Muscle of leg (tissue), 11 donors: ENCODE data around the gene ALKBH4. TPM values are rescaled to one million over a fixed set of nuclear protein-coding genes. Genes with fewer than 3 reads are reported as not detected.
"Not testable (repeated sequence)": the region's sequence is repeated elsewhere in the genome, so short reads cannot be mapped to it uniquely, and the experiment has no call there.

Experiments used
- DNase-seq: peaks from one replicate; pipeline ENCODE4 v3.0.0; 2013
- H3K27ac ChIP-seq: one replicate; pipeline ENCODE4 v1.5.1; 2013; ENCODE audit warnings: mild to moderate bottlenecking, low read length, control low read depth
- H3K27me3 ChIP-seq: one replicate; pipeline ENCODE4 v1.6.1; 2013; ENCODE audit warnings: low read length; ENCODE audit not compliant: control insufficient read depth, insufficient read depth
- H3K36me3 ChIP-seq: one replicate; pipeline ENCODE4 v1.6.1; 2013; ENCODE audit warnings: low read length; ENCODE audit not compliant: control insufficient read depth, insufficient read depth
- H3K4me1 ChIP-seq: one replicate; pipeline ENCODE4 v1.6.1; 2013; ENCODE audit warnings: low read length; ENCODE audit not compliant: control insufficient read depth, insufficient read depth
- H3K4me3 ChIP-seq: one replicate; pipeline ENCODE4 v1.5.1; 2013; ENCODE audit warnings: low read length, control low read depth
- H3K9me3 ChIP-seq: replicated peaks from 2 replicates; pipeline ENCODE4 v1.6.1; 2013; ENCODE audit warnings: low read depth, low read length; ENCODE audit not compliant: control insufficient read depth
- WGBS: methylation state at CpG from one replicate; pipeline ENCODE4 v1.1.5; 2013; ENCODE audit warnings: missing lambda C conversion rate; ENCODE audit not compliant: insufficient coverage; 5-methylcytosine and 5-hydroxymethylcytosine counted together
- polyA plus RNA-seq, 8 donors: library from polyadenylated mRNA; unstranded; fragments of 120-200 nt; gene quantifications; one replicate each; pipeline versions ENCODE4 v1.2.1 to v1.2.3, GENCODE V29; 2013; ENCODE audit warnings: inconsistent platforms in 1 of 8, low replicate concordance in 1 of 8; ENCODE audit not compliant: insufficient read length in 8 of 8, insufficient read depth in 1 of 8
- total RNA-seq: library from RNA; stranded (reverse); fragments of 120-200 nt; gene quantifications from one replicate; pipeline ENCODE4 v1.2.4, GENCODE V29; 2013

The ALKBH4 gene
- total and polyA plus RNA-seq, 9 donors = 7.4 to 12.2 (median 10.1) TPM

GRCh38 chr7:102478314-102479208 is 13.9 kb upstream of the ALKBH4 start, which contains the start of gene POLR2J:
TSS of gene POLR2J (minus strand) at chr7:102478922. CDS start at chr7:102478860, 62 bp downstream.
- DNase-seq = peak; percentile 94
- H3K27ac ChIP-seq, H3K27me3 ChIP-seq, H3K36me3 ChIP-seq, H3K4me1 ChIP-seq, H3K9me3 ChIP-seq: not testable (repeated sequence)
- WGBS = 0% methylated on average over 11 of the region's 72 CpGs
- H3K4me3 ChIP-seq = peak within 1 kb of the TSS; percentile 43

GRCh38 chr7:102474736-102475435 is 10.2 kb upstream of the ALKBH4 start:
- H3K27ac ChIP-seq, H3K4me3 ChIP-seq, H3K4me1 ChIP-seq, H3K27me3 ChIP-seq, H3K9me3 ChIP-seq, DNase-seq: not testable (repeated sequence)
- WGBS = no CpG with 5 or more reads among the region's 19 CpGs
- peaks cover 27% of the 10 kb centered on the region for H3K36me3 ChIP-seq

GRCh38 chr7:102474116-102474515 is 9.5 kb upstream of the ALKBH4 start:
- H3K27me3 ChIP-seq, H3K27ac ChIP-seq, H3K4me3 ChIP-seq, DNase-seq, H3K4me1 ChIP-seq, H3K9me3 ChIP-seq: not testable (repeated sequence)
- WGBS = no CpG with 5 or more reads among the region's 14 CpGs
- peaks cover 32% of the 10 kb centered on the region for H3K36me3 ChIP-seq

GRCh38 chr7:102473271-102473991 is 8.8 kb upstream of the ALKBH4 start:
- 82% methylated on average over 16 of the region's 23 CpGs for WGBS
- DNase-seq = no peak
- H3K27me3 ChIP-seq = no peaks in the 10 kb centered on the region

GRCh38 chr7:102472126-102473041 is 7.7 kb upstream of the ALKBH4 start:
- WGBS = 81% methylated on average over 19 of the region's 31 CpGs
- H3K4me3 ChIP-seq = no peak overlapping the region
- DNase-seq = no peak
- H3K4me1 ChIP-seq = peaks cover 5% of the 10 kb centered on the region
- H3K36me3 ChIP-seq = peaks cover 46% of the 10 kb centered on the region
- no peak overlapping the region for H3K27ac ChIP-seq
- no peaks in the 10 kb centered on the region for H3K27me3 ChIP-seq
- no peaks in the 10 kb centered on the region for H3K9me3 ChIP-seq

More at GRCh38 chr7:102473271-102473991, 8.8 kb upstream of the ALKBH4 start:
- H3K27ac ChIP-seq = no peak overlapping the region
- H3K36me3 ChIP-seq = peaks cover 38% of the 10 kb centered on the region
- no peaks in the 10 kb centered on the region for H3K9me3 ChIP-seq
- H3K4me1 ChIP-seq = peaks cover 7% of the 10 kb centered on the region
- H3K4me3 ChIP-seq = no peak overlapping the region

DNA sequence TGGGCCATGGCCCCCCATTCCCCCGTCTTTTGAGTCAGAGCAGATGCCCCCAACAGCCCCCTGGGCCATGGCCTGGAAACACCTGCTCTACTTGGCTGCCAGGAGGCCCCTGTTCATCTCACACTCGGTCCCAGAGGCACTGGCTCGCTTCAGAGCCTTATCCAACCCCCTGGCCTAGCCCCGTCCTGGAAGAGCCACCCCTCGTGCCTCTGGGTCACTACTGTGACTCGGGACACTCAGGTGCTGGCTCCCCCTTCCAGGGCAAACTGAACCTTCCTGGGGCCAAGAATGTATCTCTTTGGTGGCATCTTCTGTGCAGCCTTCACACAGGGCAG is 7.1 kb upstream of the ALKBH4 start:
- Histone ChIP-seq H3K4me3 (no peak overlapping the region), H3K27me3 (no peaks in the 10 kb centered on the region), H3K9me3 (no peaks in the 10 kb centered on the region), H3K36me3 (peaks cover 46% of the 10 kb centered on the region), H3K4me1 (peaks cover 5% of the 10 kb centered on the region), H3K27ac (no peak overlapping the region)
- 57% methylated on average over 5 of the region's 6 CpGs for WGBS
- DNase-seq = no peak

DNA sequence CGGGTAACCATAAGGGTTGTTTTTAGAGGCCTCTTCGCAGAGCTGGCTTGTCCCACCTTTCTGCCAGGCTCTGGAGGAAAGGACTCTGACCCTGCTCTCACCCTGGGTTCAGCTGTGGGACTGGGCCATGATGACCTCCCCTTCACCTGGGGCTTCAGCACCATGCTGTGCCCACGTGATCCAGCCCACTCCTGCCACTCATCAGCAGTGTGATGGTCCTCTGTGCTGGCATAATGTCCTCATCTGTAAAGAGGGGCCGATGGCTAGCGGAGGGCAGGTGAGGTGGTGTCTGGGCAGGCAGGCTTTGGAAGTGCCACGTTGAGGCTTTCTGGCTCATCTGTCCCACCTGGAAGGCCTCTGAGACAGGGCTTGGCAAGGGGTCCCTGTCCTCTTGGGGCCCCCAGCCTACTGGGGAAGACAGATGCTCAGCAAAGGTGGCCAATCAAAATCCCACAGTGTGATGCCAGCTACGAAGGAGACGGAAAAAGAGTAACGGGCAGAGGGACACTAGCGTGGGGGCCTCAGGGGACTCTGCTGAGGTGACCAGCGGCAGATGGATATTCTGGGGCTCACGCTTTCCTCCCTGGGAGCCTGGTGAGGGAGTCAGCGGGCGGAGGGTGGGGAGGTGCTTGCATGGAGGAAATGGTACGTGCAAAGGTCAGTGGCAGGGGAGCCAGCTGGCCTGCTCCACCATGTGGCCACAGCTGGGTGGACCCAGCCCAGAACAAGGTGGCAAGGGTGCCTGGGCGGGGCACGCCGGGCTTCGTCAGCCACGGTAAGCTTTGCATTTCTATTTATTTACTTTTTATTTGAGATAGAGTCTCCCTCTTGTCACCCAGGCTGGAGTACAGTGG is 5.5 kb upstream of the ALKBH4 start:
- Histone ChIP-seq H3K27me3 (no peaks in the 10 kb centered on the region), H3K4me3 (no peak overlapping the region), H3K4me1 (peaks cover 14% of the 10 kb centered on the region), H3K36me3 (peaks cover 46% of the 10 kb centered on the region), H3K27ac (no peak overlapping the region), H3K9me3 (no peaks in the 10 kb centered on the region)
- DNase-seq = no peak
- WGBS = 88% methylated on average over 13 of the region's 20 CpGs

DNA sequence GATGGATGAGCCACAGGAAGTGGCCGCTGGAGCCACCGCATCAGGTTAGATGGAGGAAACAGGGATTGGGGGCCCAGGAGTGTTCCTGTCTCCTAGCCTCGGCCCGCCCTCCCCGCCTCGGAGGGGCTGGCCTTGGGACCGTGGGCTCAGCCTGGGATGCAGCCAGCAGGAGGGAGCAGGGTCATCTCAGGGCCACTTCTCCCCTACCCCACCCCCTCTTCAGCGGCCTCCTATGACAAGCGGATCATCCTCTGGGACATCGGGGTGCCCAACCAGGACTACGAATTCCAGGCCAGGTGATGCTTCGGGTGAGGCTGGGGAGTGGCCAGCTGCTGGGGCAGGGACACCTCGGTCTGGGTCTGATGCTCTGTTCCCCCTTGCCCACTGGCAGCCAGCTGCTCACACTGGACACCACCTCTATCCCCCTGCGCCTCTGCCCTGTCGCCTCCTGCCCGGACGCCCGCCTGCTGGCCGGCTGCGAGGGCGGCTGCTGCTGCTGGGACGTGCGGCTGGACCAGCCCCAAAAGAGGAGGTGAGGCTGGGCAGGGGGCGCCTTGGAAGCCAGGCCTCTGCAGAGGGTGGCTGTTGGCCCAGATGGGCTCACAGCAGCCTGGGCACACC is 4.8 kb upstream of the ALKBH4 start:
- H3K4me1 ChIP-seq = peaks cover 14% of the 10 kb centered on the region
- no peak for DNase-seq

More for the DNA sequence above, 4.8 kb upstream of the ALKBH4 start:
- 85% methylated on average over 17 of the region's 24 CpGs for WGBS
- no peak overlapping the region for H3K4me3 ChIP-seq
- H3K36me3 ChIP-seq = peaks cover 46% of the 10 kb centered on the region
- no peaks in the 10 kb centered on the region for H3K9me3 ChIP-seq
- no peaks in the 10 kb centered on the region for H3K27me3 ChIP-seq
- no peak overlapping the region for H3K27ac ChIP-seq
